ENCODE results near the gene ANHX.

Gene ANHX

DNA sequence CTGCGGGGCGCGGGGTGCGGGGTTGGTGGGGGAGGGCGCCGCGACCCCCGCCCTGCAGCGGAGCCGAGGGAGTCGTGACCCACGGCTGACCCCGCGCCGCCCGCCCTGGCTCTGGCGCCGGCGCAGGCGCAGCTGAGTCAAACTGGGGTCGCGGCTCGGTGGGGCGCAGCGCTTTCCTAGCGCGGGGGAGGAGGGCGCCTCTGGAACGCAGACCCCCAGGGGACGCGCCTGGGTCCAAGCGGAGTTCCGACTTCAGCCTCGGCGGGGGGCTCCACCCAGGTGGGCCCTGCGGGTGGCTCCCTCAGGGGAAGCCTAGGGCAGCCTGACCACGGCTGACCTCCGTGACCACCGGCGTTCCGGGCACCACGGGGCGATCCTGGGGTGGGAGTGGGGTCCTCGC lies 467 bp upstream of the ANHX start:
- H3K27ac ChIP-seq (ENCODE audit: insufficient read depth in 1 of 2, low read depth in 1 of 2, low read length in 2 of 2, poor library complexity in 1 of 2, severe bottlenecking in 2 of 2), result no peak overlapping the region
- ChIA-PET CTCF (no interaction called here), POLR2A (no interaction called here)
- WGBS (ENCODE audit: insufficient coverage), result 57% methylated on average over 26 of the region's 44 CpGs
- no peaks in the 10 kb centered on the region for H3K4me1 ChIP-seq (ENCODE audit: control extremely low read depth in 1 of 4, control insufficient read depth in 4 of 4, insufficient read depth in 4 of 4, low read length in 3 of 4)
- no peaks in the 10 kb centered on the region for H3K27me3 ChIP-seq (replicated peaks in 2 of 5; ENCODE audit: control insufficient read depth in 4 of 5, insufficient read depth in 5 of 5, low read length in 4 of 5)
- peaks cover 1 to 61% (median 44%) of the 10 kb centered on the region in 5 experiments for H3K9me3 ChIP-seq (ENCODE audit: control extremely low read depth in 1 of 5, control insufficient read depth in 4 of 5, insufficient read depth in 2 of 5, low read depth in 1 of 5, low read length in 4 of 5)
- H3K4me3 ChIP-seq (ENCODE audit: control insufficient read depth in 1 of 7, extremely low read depth in 1 of 7, insufficient read depth in 4 of 7, low read depth in 2 of 7, low read length in 6 of 7), result no peak overlapping the region
- H3K36me3 ChIP-seq (ENCODE audit: control insufficient read depth in 4 of 4, insufficient read depth in 4 of 4, low read length in 3 of 4), result no peaks in the 10 kb centered on the region
- no peak for DNase-seq

DNA sequence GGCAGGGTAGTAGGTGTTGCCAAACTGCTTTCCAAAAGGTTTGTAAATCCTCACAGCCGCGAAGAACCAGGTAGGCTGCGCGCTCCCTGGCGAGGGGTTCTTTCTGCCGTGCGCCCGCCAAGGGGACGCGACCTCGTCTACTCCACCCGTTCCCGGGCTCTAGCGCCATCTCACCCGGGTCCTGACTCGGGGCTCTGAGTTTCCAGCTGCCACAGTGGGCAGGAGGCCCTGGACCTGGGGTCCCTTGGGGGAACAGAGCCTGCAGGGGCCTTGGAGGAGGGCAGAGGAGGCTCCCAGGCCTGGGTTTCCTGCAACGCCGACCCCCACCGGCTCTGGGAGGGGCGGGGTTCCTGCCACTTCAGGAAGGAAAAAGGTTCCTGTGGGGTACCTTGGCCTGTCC lies 706 bp downstream of the ANHX start:
- Histone ChIP-seq H3K27me3 (replicated peaks in 2 of 5; ENCODE audit: control insufficient read depth in 4 of 5, insufficient read depth in 5 of 5, low read length in 4 of 5) (no peaks in the 10 kb centered on the region), H3K9me3 (ENCODE audit: control extremely low read depth in 1 of 5, control insufficient read depth in 4 of 5, insufficient read depth in 2 of 5, low read depth in 1 of 5, low read length in 4 of 5) (peaks cover 1 to 63% (median 54%) of the 10 kb centered on the region in 5 experiments), H3K4me1 (ENCODE audit: control extremely low read depth in 1 of 4, control insufficient read depth in 4 of 4, insufficient read depth in 4 of 4, low read length in 3 of 4) (no peaks in the 10 kb centered on the region), H3K27ac (ENCODE audit: insufficient read depth in 1 of 2, low read depth in 1 of 2, low read length in 2 of 2, poor library complexity in 1 of 2, severe bottlenecking in 2 of 2) (no peak overlapping the region), H3K36me3 (ENCODE audit: control insufficient read depth in 4 of 4, insufficient read depth in 4 of 4, low read length in 3 of 4) (no peaks in the 10 kb centered on the region), H3K4me3 (ENCODE audit: control insufficient read depth in 1 of 7, extremely low read depth in 1 of 7, insufficient read depth in 4 of 7, low read depth in 2 of 7, low read length in 6 of 7) (no peak overlapping the region)
- POLR2A ChIA-PET, result no interaction called here
- no peak for DNase-seq
- 76% methylated on average over 13 of the region's 20 CpGs for WGBS (ENCODE audit: insufficient coverage)
- CTCF ChIA-PET, result no interaction called here

DNA sequence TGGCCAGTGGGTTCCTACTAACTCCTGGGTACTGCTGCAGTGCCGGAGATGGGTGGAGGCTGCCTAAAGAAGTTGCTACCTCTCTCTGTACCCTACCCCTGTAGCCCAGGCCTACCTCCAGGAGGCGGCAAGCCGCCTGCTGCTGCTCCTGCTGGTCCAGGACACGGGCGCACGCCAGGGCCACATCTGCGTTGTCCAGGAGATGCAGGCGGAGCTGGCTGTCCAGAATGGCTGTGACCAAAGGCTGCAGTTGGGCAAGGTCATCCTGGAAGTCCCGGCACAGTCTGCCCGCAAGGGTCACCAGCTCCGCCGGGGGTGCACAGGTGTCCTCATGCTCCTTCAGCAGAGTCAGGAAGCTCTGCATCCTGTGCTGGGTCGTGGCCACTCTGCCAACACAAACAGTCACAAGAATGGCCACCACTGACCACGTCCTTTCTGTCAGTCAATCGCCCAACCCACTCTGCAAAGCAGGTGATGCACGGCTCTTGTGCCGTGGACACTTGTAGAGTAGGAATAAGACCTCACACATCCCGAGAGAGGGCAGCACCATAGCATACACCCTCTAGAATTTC lies 1.6 kb downstream of the ANHX start:
- DNase-seq, result no peak
- Histone ChIP-seq H3K4me3 (ENCODE audit: control insufficient read depth in 1 of 7, extremely low read depth in 1 of 7, insufficient read depth in 4 of 7, low read depth in 2 of 7, low read length in 6 of 7) (no peak overlapping the region), H3K4me1 (ENCODE audit: control extremely low read depth in 1 of 4, control insufficient read depth in 4 of 4, insufficient read depth in 4 of 4, low read length in 3 of 4) (no peaks in the 10 kb centered on the region), H3K27ac (ENCODE audit: insufficient read depth in 1 of 2, low read depth in 1 of 2, low read length in 2 of 2, poor library complexity in 1 of 2, severe bottlenecking in 2 of 2) (no peak overlapping the region), H3K9me3 (ENCODE audit: control extremely low read depth in 1 of 5, control insufficient read depth in 4 of 5, insufficient read depth in 2 of 5, low read depth in 1 of 5, low read length in 4 of 5) (peaks cover 0 to 62% (median 55%) of the 10 kb centered on the region in 5 experiments), H3K27me3 (replicated peaks in 2 of 5; ENCODE audit: control insufficient read depth in 4 of 5, insufficient read depth in 5 of 5, low read length in 4 of 5) (no peaks in the 10 kb centered on the region), H3K36me3 (ENCODE audit: control insufficient read depth in 4 of 4, insufficient read depth in 4 of 4, low read length in 3 of 4) (no peaks in the 10 kb centered on the region)
- ChIA-PET CTCF (no interaction called here), POLR2A (no interaction called here)
- 91% methylated on average over 11 of the region's 18 CpGs for WGBS (ENCODE audit: insufficient coverage)

DNA sequence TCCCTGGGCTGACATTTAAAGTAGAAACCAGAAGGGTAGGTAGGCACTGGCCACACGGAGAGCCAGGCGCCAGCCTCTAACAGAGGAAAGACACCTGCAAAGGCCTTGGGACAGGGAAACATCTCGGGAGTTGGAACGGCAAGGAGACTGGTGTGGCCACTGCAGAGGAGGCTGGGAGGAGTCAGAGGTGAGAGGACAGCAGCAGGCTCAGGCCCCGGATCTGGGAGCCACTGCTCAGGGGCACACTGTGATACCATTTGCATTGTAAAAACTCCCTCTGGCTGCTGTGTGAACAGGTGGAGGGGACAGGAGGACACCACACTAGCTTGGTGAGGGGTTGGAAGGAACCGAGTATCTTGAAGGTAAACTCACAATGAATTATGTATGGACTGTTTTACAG lies 2.7 kb downstream of the ANHX start:
- ChIA-PET POLR2A (no interaction called here), CTCF (no interaction called here)
- no peak for DNase-seq
- no peak overlapping the region for H3K27ac ChIP-seq (ENCODE audit: insufficient read depth in 1 of 2, low read depth in 1 of 2, low read length in 2 of 2, poor library complexity in 1 of 2, severe bottlenecking in 2 of 2)
- 91% methylated on average over 6 of the region's 6 CpGs for WGBS (ENCODE audit: insufficient coverage)
- H3K4me1 ChIP-seq (ENCODE audit: control extremely low read depth in 1 of 4, control insufficient read depth in 4 of 4, insufficient read depth in 4 of 4, low read length in 3 of 4), result no peaks in the 10 kb centered on the region
- H3K4me3 ChIP-seq (ENCODE audit: control insufficient read depth in 1 of 7, extremely low read depth in 1 of 7, insufficient read depth in 4 of 7, low read depth in 2 of 7, low read length in 6 of 7), result no peak overlapping the region
- H3K9me3 ChIP-seq (ENCODE audit: control extremely low read depth in 1 of 5, control insufficient read depth in 4 of 5, insufficient read depth in 2 of 5, low read depth in 1 of 5, low read length in 4 of 5), result peaks cover 0 to 65% (median 62%) of the 10 kb centered on the region in 5 experiments
- no peaks in the 10 kb centered on the region for H3K27me3 ChIP-seq (replicated peaks in 2 of 5; ENCODE audit: control insufficient read depth in 4 of 5, insufficient read depth in 5 of 5, low read length in 4 of 5)
- H3K36me3 ChIP-seq (ENCODE audit: control insufficient read depth in 4 of 4, insufficient read depth in 4 of 4, low read length in 3 of 4), result no peaks in the 10 kb centered on the region

DNA sequence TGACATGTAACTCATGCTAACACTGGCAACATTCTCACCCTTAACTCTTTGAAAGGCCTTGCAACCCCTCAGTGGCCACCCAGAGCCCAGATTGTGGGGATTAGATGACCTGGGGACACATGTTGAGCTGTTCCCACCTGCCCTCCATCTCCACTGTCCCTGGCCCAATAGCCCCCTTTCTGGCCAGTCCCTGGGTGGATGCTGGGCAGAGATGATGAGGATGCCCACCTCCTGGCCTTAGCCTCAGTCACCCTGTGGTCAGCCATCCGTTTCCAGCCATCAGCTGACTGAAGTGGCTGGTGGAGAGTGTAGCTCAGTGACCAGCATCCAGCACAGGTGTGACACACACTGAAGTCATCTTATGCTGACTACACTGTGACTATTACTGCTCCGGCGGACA lies 4.7 kb downstream of the ANHX start:
- WGBS (ENCODE audit: insufficient coverage), result 76% methylated on average over 3 of the region's 3 CpGs
- no peaks in the 10 kb centered on the region for H3K27me3 ChIP-seq (replicated peaks in 2 of 5; ENCODE audit: control insufficient read depth in 4 of 5, insufficient read depth in 5 of 5, low read length in 4 of 5)
- H3K27ac ChIP-seq (ENCODE audit: insufficient read depth in 1 of 2, low read depth in 1 of 2, low read length in 2 of 2, poor library complexity in 1 of 2, severe bottlenecking in 2 of 2), result no peak overlapping the region
- peaks cover 0 to 69% (median 62%) of the 10 kb centered on the region in 5 experiments for H3K9me3 ChIP-seq (ENCODE audit: control extremely low read depth in 1 of 5, control insufficient read depth in 4 of 5, insufficient read depth in 2 of 5, low read depth in 1 of 5, low read length in 4 of 5)
- H3K4me3 ChIP-seq (ENCODE audit: control insufficient read depth in 1 of 7, extremely low read depth in 1 of 7, insufficient read depth in 4 of 7, low read depth in 2 of 7, low read length in 6 of 7), result no peak overlapping the region
- no peaks in the 10 kb centered on the region for H3K4me1 ChIP-seq (ENCODE audit: control extremely low read depth in 1 of 4, control insufficient read depth in 4 of 4, insufficient read depth in 4 of 4, low read length in 3 of 4)
- H3K36me3 ChIP-seq (ENCODE audit: control insufficient read depth in 4 of 4, insufficient read depth in 4 of 4, low read length in 3 of 4), result no peaks in the 10 kb centered on the region
- CTCF ChIA-PET, result no interaction called here
- POLR2A ChIA-PET, result no interaction called here
- DNase-seq, result no peak

DNA sequence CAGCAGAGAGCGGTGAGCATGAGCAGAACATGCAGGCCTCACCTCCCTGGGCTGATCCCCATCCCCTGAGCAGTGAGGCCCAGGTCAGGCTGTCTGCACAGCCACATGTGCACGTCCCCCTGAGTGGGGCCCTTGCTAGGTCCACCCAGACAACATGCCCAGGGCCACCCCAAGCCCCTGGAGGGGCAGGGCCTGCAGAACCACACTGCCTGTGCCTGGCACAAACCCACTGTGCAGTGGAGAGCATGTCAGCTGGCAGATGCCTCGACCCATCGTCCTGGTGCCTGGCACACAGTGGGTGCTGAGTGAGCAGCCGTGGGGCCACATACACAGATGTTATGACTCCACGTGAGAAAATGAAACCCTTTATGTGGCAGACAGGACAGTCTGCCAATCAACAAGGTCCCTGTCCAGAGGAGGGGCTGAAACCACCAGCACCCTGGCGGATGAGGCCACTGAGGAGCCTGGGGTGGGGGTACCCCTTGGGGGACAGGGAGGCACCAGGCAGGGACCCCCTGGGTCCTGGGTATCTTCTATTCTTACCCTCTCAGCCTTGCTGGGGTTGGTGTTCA lies 8.3 kb downstream of the ANHX start:
- ChIA-PET CTCF (no interaction called here), POLR2A (no interaction called here)
- DNase-seq, result no peak
- peaks cover 3 to 61% (median 50%) of the 10 kb centered on the region in 5 experiments for H3K9me3 ChIP-seq (ENCODE audit: control extremely low read depth in 1 of 5, control insufficient read depth in 4 of 5, insufficient read depth in 2 of 5, low read depth in 1 of 5, low read length in 4 of 5)
- peak overlapping the region in 1 of 7 experiments; percentile 28 for H3K4me3 ChIP-seq (ENCODE audit: control insufficient read depth in 1 of 7, extremely low read depth in 1 of 7, insufficient read depth in 4 of 7, low read depth in 2 of 7, low read length in 6 of 7)
- no peaks in the 10 kb centered on the region for H3K36me3 ChIP-seq (ENCODE audit: control insufficient read depth in 4 of 4, insufficient read depth in 4 of 4, low read length in 3 of 4)
- WGBS (ENCODE audit: insufficient coverage), result 80% methylated on average over 5 of the region's 7 CpGs
- H3K27me3 ChIP-seq (replicated peaks in 2 of 5; ENCODE audit: control insufficient read depth in 4 of 5, insufficient read depth in 5 of 5, low read length in 4 of 5), result no peaks in the 10 kb centered on the region
- H3K27ac ChIP-seq (ENCODE audit: insufficient read depth in 1 of 2, low read depth in 1 of 2, low read length in 2 of 2, poor library complexity in 1 of 2, severe bottlenecking in 2 of 2), result no peak overlapping the region
- H3K4me1 ChIP-seq (ENCODE audit: control extremely low read depth in 1 of 4, control insufficient read depth in 4 of 4, insufficient read depth in 4 of 4, low read length in 3 of 4), result no peaks in the 10 kb centered on the region

DNA sequence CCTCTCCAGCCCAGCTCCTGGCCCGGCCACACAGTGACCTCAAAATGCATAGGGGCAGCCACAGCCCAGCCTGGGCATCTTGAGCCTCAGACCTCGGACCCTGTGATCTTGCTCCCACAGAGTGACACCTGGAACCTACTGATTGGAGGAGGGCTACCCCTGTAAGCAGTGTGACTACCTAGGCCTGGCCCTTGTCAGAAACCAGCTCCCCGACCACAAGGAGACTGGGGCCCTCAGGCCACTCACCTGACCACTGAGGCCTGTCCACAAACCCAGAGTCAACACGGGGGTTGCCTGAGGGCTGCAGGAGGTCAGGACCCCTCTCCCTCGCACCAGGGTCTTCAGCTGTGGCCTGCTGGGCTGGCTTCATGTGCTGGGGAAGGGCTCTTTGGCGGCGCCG lies 9.0 kb downstream of the ANHX start:
- no peak for DNase-seq
- CTCF ChIA-PET, result no interaction called here
- Histone ChIP-seq H3K9me3 (ENCODE audit: control extremely low read depth in 1 of 5, control insufficient read depth in 4 of 5, insufficient read depth in 2 of 5, low read depth in 1 of 5, low read length in 4 of 5) (peaks cover 3 to 59% (median 50%) of the 10 kb centered on the region in 5 experiments), H3K4me1 (ENCODE audit: control extremely low read depth in 1 of 4, control insufficient read depth in 4 of 4, insufficient read depth in 4 of 4, low read length in 3 of 4) (no peaks in the 10 kb centered on the region), H3K4me3 (ENCODE audit: control insufficient read depth in 1 of 7, extremely low read depth in 1 of 7, insufficient read depth in 4 of 7, low read depth in 2 of 7, low read length in 6 of 7) (no peak overlapping the region), H3K27ac (ENCODE audit: insufficient read depth in 1 of 2, low read depth in 1 of 2, low read length in 2 of 2, poor library complexity in 1 of 2, severe bottlenecking in 2 of 2) (no peak overlapping the region), H3K36me3 (ENCODE audit: control insufficient read depth in 4 of 4, insufficient read depth in 4 of 4, low read length in 3 of 4) (no peaks in the 10 kb centered on the region), H3K27me3 (replicated peaks in 2 of 5; ENCODE audit: control insufficient read depth in 4 of 5, insufficient read depth in 5 of 5, low read length in 4 of 5) (no peaks in the 10 kb centered on the region)
- POLR2A ChIA-PET, result no interaction called here
- 80% methylated on average over 5 of the region's 8 CpGs for WGBS (ENCODE audit: insufficient coverage)
